HepG2 (cell line): ENCODE results near the gene SCUBE1. TPM values are rescaled to one million over a fixed set of nuclear protein-coding genes. Genes with fewer than 3 reads are reported as not detected.

Source experiments
- ARID4A ChIP-seq: sonication (generic); formaldehyde crosslinking; IDR thresholded peaks from 2 replicates; pipeline ENCODE4 v1.5.0; 2020; ENCODE audit warnings: mild to moderate bottlenecking, missing genetic modification reagents, borderline replicate concordance
- ATM ChIP-seq: fragments of 450-650 bp; IDR thresholded peaks from 2 replicates; pipeline ENCODE4 v1.7.1; 2017; ENCODE audit warnings: mild to moderate bottlenecking, borderline replicate concordance
- ETS1 ChIP-seq: sonication (generic); formaldehyde crosslinking; IDR thresholded peaks from 2 replicates; pipeline ENCODE4 v1.4.0; 2020; ENCODE audit warnings: missing genetic modification reagents
- GABPB1 ChIP-seq: IDR thresholded peaks from 2 replicates; pipeline ENCODE4 v1.6.1; 2016; ENCODE audit warnings: mild to moderate bottlenecking, missing genetic modification reagents, moderate library complexity, missing compliant biosample characterization
- MAX ChIP-seq: IDR thresholded peaks from 2 replicates; pipeline ENCODE4 v1.6.1; 2012; ENCODE audit warnings: inconsistent platforms
- PAX8 ChIP-seq: sonication (generic); formaldehyde crosslinking; IDR thresholded peaks from 2 replicates; pipeline ENCODE4 v1.8.0; 2022; ENCODE audit warnings: mild to moderate bottlenecking, missing genetic modification reagents, borderline replicate concordance
- STAG1 ChIP-seq: sonication (generic); formaldehyde crosslinking; IDR thresholded peaks from 2 replicates; pipeline ENCODE4 v1.4.0; 2020; ENCODE audit warnings: missing genetic modification reagents
- ZBTB46 ChIP-seq: sonication (generic); formaldehyde crosslinking; IDR thresholded peaks from 2 replicates; pipeline ENCODE4 v1.4.0; 2020; ENCODE audit warnings: mild to moderate bottlenecking, missing genetic modification reagents, borderline replicate concordance
- ZNF280D ChIP-seq: sonication (generic); formaldehyde crosslinking; IDR thresholded peaks from 2 replicates; pipeline ENCODE4 v1.5.1; 2020; ENCODE audit warnings: mild to moderate bottlenecking, missing genetic modification reagents
- ZNF512 ChIP-seq: sonication (generic); formaldehyde crosslinking; IDR thresholded peaks from 2 replicates; pipeline ENCODE4 v1.4.0; 2020; ENCODE audit warnings: mild to moderate bottlenecking, missing genetic modification reagents
- polyA plus RNA-seq, 8 experiments: library from polyadenylated mRNA; depleted of rRNA in 3 of 8; stranded (reverse) in 7 of 8; unstranded in 1 of 8; fragments of >200 nt; fragmentation: Illumina TruSeq in 4 of 8; extraction: Trizol in 4 of 8; gene quantifications; 2 replicates each; pipeline versions ENCODE4 v1.2.1 to v1.2.3, GENCODE V29; 2011 to 2016; ENCODE audit warnings: low read depth in 4 of 8, missing spikeins in 1 of 8, mixed read lengths in 1 of 8; ENCODE audit not compliant: insufficient read depth in 1 of 8
- total RNA-seq, 5 experiments: library from RNA; depleted of rRNA; stranded (reverse); fragments of >200 nt; fragmentation: Illumina TruSeq; extraction: Trizol; gene quantifications; 2 replicates each; pipeline ENCODE4 v1.2.3, GENCODE V29; 2016; ENCODE audit warnings: low read depth in 1 of 5

SCUBE1 gene
- total and polyA plus RNA-seq, 2 of the 13 experiments (the other 11 are each of a cell fraction or from before 2014, with no cell fraction given) = under 0.01 to 0.05 TPM

- no peak for TF ChIP-seq ETS1 (CRISPR knock-in tag)
- no peak for TF ChIP-seq PAX8
- TF ChIP-seq ZNF512 (CRISPR knock-in tag) = 0 out of 2 replicates have a peak, but pooled peaks have one; percentile 57
- TF ChIP-seq ZNF280D (CRISPR knock-in tag) = no peak
- TF ChIP-seq ATM = no peak
- peak; percentile 17; the same call in 1 of the 2 replicates for TF ChIP-seq MAX
- no peak for TF ChIP-seq STAG1 (CRISPR knock-in tag)
- TF ChIP-seq ARID4A (CRISPR knock-in tag) = no peak
- TF ChIP-seq ZBTB46 (CRISPR knock-in tag) = no peak
- TF ChIP-seq GABPB1 (CRISPR knock-in tag) = peak; percentile 31; the same call in 1 of the 2 replicates
- TF ChIP-seq, all 625 proteins: peak for 8
Observed at GRCh38 chr22:43152357-43153071, 190.7 kb downstream of the SCUBE1 start (continued).
